H9 (cell line): ENCODE data around the gene ALDH1A3. TPM values are rescaled to one million over a fixed set of nuclear protein-coding genes. Genes with fewer than 3 reads are reported as not detected.

ENCODE experiments used
- DNase-seq: peaks from one replicate; pipeline ENCODE4 v3.0.0-alpha.2; 2017
- H2AFZ ChIP-seq: one replicate; pipeline ENCODE4 v1.6.1; 2013; ENCODE audit warnings: mild to moderate bottlenecking, low read length, control low read depth, moderate library complexity
- H2AK5ac ChIP-seq: 2 replicates; pipeline ENCODE4 v1.6.1; 2013; ENCODE audit warnings: low read length, control low read depth, mixed read lengths; ENCODE audit not compliant: insufficient read length
- H2BK120ac ChIP-seq: one replicate; pipeline ENCODE4 v1.6.1; 2013; ENCODE audit warnings: low read depth, mild to moderate bottlenecking, low read length, control low read depth, inconsistent platforms; ENCODE audit not compliant: poor library complexity, severe bottlenecking
- H2BK12ac ChIP-seq: 2 replicates; pipeline ENCODE4 v1.6.1; 2013; ENCODE audit warnings: low read length, control low read depth, mixed read lengths, low read depth; ENCODE audit not compliant: insufficient read length
- H2BK15ac ChIP-seq: 2 replicates; pipeline ENCODE4 v1.6.1; 2013; ENCODE audit warnings: low read depth, low read length, control low read depth
- H2BK20ac ChIP-seq: one replicate; pipeline ENCODE4 v1.6.1; 2013; ENCODE audit warnings: low read depth, mild to moderate bottlenecking, low read length, control low read depth, inconsistent platforms; ENCODE audit not compliant: poor library complexity, severe bottlenecking
- H2BK5ac ChIP-seq: 2 replicates; pipeline ENCODE4 v1.6.1; 2013; ENCODE audit warnings: low read length, control low read depth, mixed read lengths; ENCODE audit not compliant: insufficient read length
- H3K14ac ChIP-seq: 2 replicates; pipeline ENCODE4 v1.6.1; 2013; ENCODE audit warnings: low read length, control low read depth; ENCODE audit not compliant: insufficient read depth
- H3K18ac ChIP-seq: 2 replicates; pipeline ENCODE4 v1.6.1; 2013; ENCODE audit warnings: low read depth, mild to moderate bottlenecking, mixed read lengths, low read length, control low read depth; ENCODE audit not compliant: insufficient read length
- H3K23ac ChIP-seq: 2 replicates; pipeline ENCODE4 v1.6.1; 2013; ENCODE audit warnings: low read length, control low read depth, mixed read lengths, low read depth; ENCODE audit not compliant: insufficient read length
- H3K23me2 ChIP-seq: 2 replicates; pipeline ENCODE4 v1.6.1; 2013; ENCODE audit warnings: low read depth, mild to moderate bottlenecking, mixed read lengths, low read length, control low read depth; ENCODE audit not compliant: insufficient read length, poor library complexity, severe bottlenecking
- H3K27ac ChIP-seq: 2 replicates; pipeline ENCODE4 v1.5.1; 2013; ENCODE audit warnings: low read length, control low read depth, mixed read lengths, low read depth; ENCODE audit not compliant: insufficient read length
- H3K27me3 ChIP-seq: 2 replicates; pipeline ENCODE4 v1.6.1; 2013; ENCODE audit warnings: low read length, control low read depth, inconsistent platforms; ENCODE audit not compliant: insufficient read depth
- H3K4ac ChIP-seq: 2 replicates; pipeline ENCODE4 v1.6.1; 2013; ENCODE audit warnings: low read depth, mild to moderate bottlenecking, control low read depth, inconsistent platforms, low read length, moderate library complexity
- H3K4me1 ChIP-seq: 2 replicates; pipeline ENCODE4 v1.6.1; 2013; ENCODE audit warnings: low read length, control low read depth, inconsistent platforms; ENCODE audit not compliant: insufficient read depth
- H3K4me2 ChIP-seq: 2 replicates; pipeline ENCODE4 v1.6.1; 2013; ENCODE audit warnings: low read length, control low read depth, mixed read lengths; ENCODE audit not compliant: insufficient read length, insufficient read depth
- H3K56ac ChIP-seq: 2 replicates; pipeline ENCODE4 v1.6.1; 2013; ENCODE audit warnings: low read depth, mild to moderate bottlenecking, mixed read lengths, low read length, control low read depth; ENCODE audit not compliant: insufficient read length
- H3K79me1 ChIP-seq: 2 replicates; pipeline ENCODE4 v1.6.1; 2013; ENCODE audit warnings: low read depth, mild to moderate bottlenecking, moderate library complexity, low read length, control low read depth, inconsistent platforms; ENCODE audit not compliant: insufficient read depth, poor library complexity, severe bottlenecking
- H3K79me2 ChIP-seq: 2 replicates; pipeline ENCODE4 v1.6.1; 2013; ENCODE audit warnings: low read length, control low read depth, inconsistent platforms; ENCODE audit not compliant: insufficient read depth
- H3K9ac ChIP-seq: 2 replicates; pipeline ENCODE4 v1.6.1; 2013; ENCODE audit warnings: low read length, control low read depth, mixed read lengths; ENCODE audit not compliant: insufficient read length; ENCODE audit errors: extremely low read depth
- H3K9me3 ChIP-seq: one replicate; pipeline ENCODE4 v1.6.1; 2013; ENCODE audit warnings: low read depth, low read length, inconsistent platforms; ENCODE audit not compliant: control insufficient read depth
- H3T11ph ChIP-seq: one replicate; pipeline ENCODE4 v1.6.1; 2013; ENCODE audit warnings: mild to moderate bottlenecking, low read length, control low read depth, inconsistent platforms
- H4K20me1 ChIP-seq: one replicate; pipeline ENCODE4 v1.6.1; 2013; ENCODE audit not compliant: control insufficient read depth, insufficient read length, insufficient read depth
- H4K5ac ChIP-seq: 2 replicates; pipeline ENCODE4 v1.6.1; 2013; ENCODE audit warnings: low read depth, mild to moderate bottlenecking, mixed read lengths, low read length, control low read depth; ENCODE audit not compliant: insufficient read length
- H4K8ac ChIP-seq: replicated peaks from 2 replicates; pipeline ENCODE4 v1.6.1; 2013; ENCODE audit warnings: low read length, control low read depth, mixed read lengths, low read depth; ENCODE audit not compliant: insufficient read length
- H4K91ac ChIP-seq: 2 replicates; pipeline ENCODE4 v1.6.1; 2013; ENCODE audit warnings: low read depth, mild to moderate bottlenecking, moderate library complexity, mixed read lengths, low read length, control low read depth; ENCODE audit not compliant: insufficient read length
- H3K27ac Mint-ChIP-seq, 3 experiments: 2 replicates in 2 of 3; 3 replicates in 1 of 3; pipeline ENCODE4 v1.8.0; 2020 to 2021; ENCODE audit warnings: mixed read lengths in 3 of 3, mild to moderate bottlenecking in 1 of 3, moderate library complexity in 1 of 3
- H3K27me3 Mint-ChIP-seq: 2 replicates; pipeline ENCODE4 v1.8.0; 2021; ENCODE audit warnings: low read depth, mild to moderate bottlenecking, moderate library complexity, mixed read lengths
- H3K36me3 Mint-ChIP-seq, 3 experiments: 2 replicates in 2 of 3; 3 replicates in 1 of 3; pipeline ENCODE4 v1.8.0; 2020 to 2021; ENCODE audit warnings: low read depth in 3 of 3, mixed read lengths in 3 of 3; ENCODE audit not compliant: insufficient read depth in 1 of 3
- H3K4me1 Mint-ChIP-seq, 2 experiments: 2 replicates each; pipeline ENCODE4 v1.8.0; 2020; ENCODE audit warnings: mixed read lengths in 2 of 2
- H3K4me3 Mint-ChIP-seq, 2 experiments: 2 replicates in 1 of 2; 3 replicates in 1 of 2; pipeline ENCODE4 v1.8.0; 2020 to 2021; ENCODE audit warnings: mild to moderate bottlenecking in 2 of 2, mixed read lengths in 2 of 2, moderate library complexity in 1 of 2
- H3K9me3 Mint-ChIP-seq, 2 experiments: 2 replicates in 1 of 2; 3 replicates in 1 of 2; pipeline ENCODE4 v1.8.0; 2020; ENCODE audit warnings: mild to moderate bottlenecking in 2 of 2, mixed read lengths in 2 of 2, moderate library complexity in 1 of 2
- WGBS: extraction: QIAGEN DNeasy Blood & Tissue Kit; methylation state at CpG from one replicate; pipeline ENCODE4 v1.1.7; 2013; ENCODE audit warnings: missing lambda C conversion rate, low lambda C conversion rate, mixed read lengths; ENCODE audit not compliant: insufficient read length; ENCODE audit errors: extremely low coverage; 5-methylcytosine and 5-hydroxymethylcytosine counted together
- total RNA-seq: library from RNA; stranded (reverse); gene quantifications from 2 replicates; pipeline ENCODE4 v1.2.1, GENCODE V29; 2021
- TF ChIP-seq, protein P1 (sequence below): fragments of 200-600 bp; sonication (generic); conservative IDR thresholded peaks from 3 replicates; pipeline ENCODE4 v1.8.0; 2021; ENCODE audit warnings: antibody characterized with exemption, mild to moderate bottlenecking

Gene ALDH1A3
- total RNA-seq, 1 experiment from 2014 or later, result 9.2 TPM

DNA sequence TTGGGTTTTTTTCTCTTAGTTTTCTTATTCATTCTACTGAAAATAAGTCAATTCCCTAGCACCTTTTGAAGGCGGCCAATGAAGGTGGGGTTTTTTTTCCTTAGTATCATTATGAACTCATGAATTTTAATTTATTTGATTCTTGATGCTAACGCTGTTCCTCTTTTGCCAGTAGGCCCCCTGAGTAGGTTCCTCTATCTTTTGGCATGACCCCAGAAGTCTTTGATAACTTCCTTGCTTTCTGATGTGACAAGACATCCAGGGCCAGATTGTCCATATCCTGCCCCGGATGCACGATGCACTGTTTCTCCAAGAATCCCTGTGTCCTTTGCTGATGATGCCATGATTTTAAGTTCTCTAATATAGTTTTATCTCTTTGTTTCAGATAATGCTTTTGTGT is 60.2 kb downstream of the ALDH1A3 start:
- Histone ChIP-seq H2BK20ac (no peak overlapping the region), H3K4me2 (no peak overlapping the region), H4K20me1 (no peaks in the 10 kb centered on the region), H4K91ac (no peak overlapping the region), H3K14ac (no peak overlapping the region), H3K23me2 (no peaks in the 10 kb centered on the region), H3K56ac (no peak overlapping the region), H3K27ac (no peak overlapping the region), H3K79me1 (no peaks in the 10 kb centered on the region), H3K79me2 (no peaks in the 10 kb centered on the region), H4K8ac (no peak overlapping the region), H3K23ac (no peak overlapping the region), H2BK120ac (no peak overlapping the region), H2AFZ (no peak overlapping the region), H3K9me3 (no peaks in the 10 kb centered on the region), H2AK5ac (no peak overlapping the region), H4K5ac (no peak overlapping the region), H3K9ac (no peak overlapping the region), H3K4ac (no peak overlapping the region), H3K18ac (no peak overlapping the region), H3K27me3 (no peaks in the 10 kb centered on the region), H2BK5ac (no peak overlapping the region), H3T11ph (no peak overlapping the region), H3K4me1 (no peaks in the 10 kb centered on the region), H2BK15ac (no peak overlapping the region), H2BK12ac (no peak overlapping the region)
- no CpG with 5 or more reads among the region's 4 CpGs for WGBS
- TF ChIP-seq, protein P1, sequence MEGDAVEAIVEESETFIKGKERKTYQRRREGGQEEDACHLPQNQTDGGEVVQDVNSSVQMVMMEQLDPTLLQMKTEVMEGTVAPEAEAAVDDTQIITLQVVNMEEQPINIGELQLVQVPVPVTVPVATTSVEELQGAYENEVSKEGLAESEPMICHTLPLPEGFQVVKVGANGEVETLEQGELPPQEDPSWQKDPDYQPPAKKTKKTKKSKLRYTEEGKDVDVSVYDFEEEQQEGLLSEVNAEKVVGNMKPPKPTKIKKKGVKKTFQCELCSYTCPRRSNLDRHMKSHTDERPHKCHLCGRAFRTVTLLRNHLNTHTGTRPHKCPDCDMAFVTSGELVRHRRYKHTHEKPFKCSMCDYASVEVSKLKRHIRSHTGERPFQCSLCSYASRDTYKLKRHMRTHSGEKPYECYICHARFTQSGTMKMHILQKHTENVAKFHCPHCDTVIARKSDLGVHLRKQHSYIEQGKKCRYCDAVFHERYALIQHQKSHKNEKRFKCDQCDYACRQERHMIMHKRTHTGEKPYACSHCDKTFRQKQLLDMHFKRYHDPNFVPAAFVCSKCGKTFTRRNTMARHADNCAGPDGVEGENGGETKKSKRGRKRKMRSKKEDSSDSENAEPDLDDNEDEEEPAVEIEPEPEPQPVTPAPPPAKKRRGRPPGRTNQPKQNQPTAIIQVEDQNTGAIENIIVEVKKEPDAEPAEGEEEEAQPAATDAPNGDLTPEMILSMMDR, result no peak
- H3K27me3 Mint-ChIP-seq, result no peaks in the 10 kb centered on the region
- no peaks in the 10 kb centered on the region for H3K9me3 Mint-ChIP-seq
- no peak overlapping the region for H3K27ac Mint-ChIP-seq
- H3K4me3 Mint-ChIP-seq, result no peak overlapping the region
- H3K4me1 Mint-ChIP-seq, result peaks cover 3 to 5% of the 10 kb centered on the region in 2 experiments; a peak in 1 of 4 replicates
- DNase-seq, result no peak
- no peaks in the 10 kb centered on the region for H3K36me3 Mint-ChIP-seq
